IPS-15b (cell line): ENCODE measurements around the gene SEC14L3.
"Not testable (repeated sequence)": the region's sequence is repeated elsewhere in the genome, so short reads cannot be mapped to it uniquely, and the experiment has no call there.

Experiments used
- H3K27me3 ChIP-seq: one replicate; pipeline ENCODE4 v1.6.1; 2013; ENCODE audit warnings: low read length; ENCODE audit not compliant: control insufficient read depth, insufficient read depth
- H3K36me3 ChIP-seq: one replicate; pipeline ENCODE4 v1.6.1; 2013; ENCODE audit warnings: low read length; ENCODE audit not compliant: control insufficient read depth, insufficient read depth
- H3K4me1 ChIP-seq: one replicate; pipeline ENCODE4 v1.6.1; 2013; ENCODE audit warnings: mild to moderate bottlenecking, low read length; ENCODE audit not compliant: control insufficient read depth, insufficient read depth
- H3K4me3 ChIP-seq: one replicate; pipeline ENCODE4 v1.5.1; 2013; ENCODE audit warnings: low read depth, low read length
- H3K9ac ChIP-seq: one replicate; pipeline ENCODE4 v1.6.1; 2013; ENCODE audit warnings: low read depth, mild to moderate bottlenecking, low read length
- H3K9me3 ChIP-seq: one replicate; pipeline ENCODE4 v1.6.1; 2013; ENCODE audit warnings: mild to moderate bottlenecking, low read length; ENCODE audit not compliant: control insufficient read depth, insufficient read depth

SEC14L3 gene

GRCh38 chr22:30483169-30483568, 11.4 kb upstream of the SEC14L3 start:
- Histone ChIP-seq H3K36me3 (no peaks in the 10 kb centered on the region), H3K27me3 (no peaks in the 10 kb centered on the region), H3K9ac (no peak overlapping the region), H3K4me3 (no peak overlapping the region), H3K9me3 (no peaks in the 10 kb centered on the region), H3K4me1 (no peaks in the 10 kb centered on the region)

GRCh38 chr22:30481711-30482110, 9.9 kb upstream of the SEC14L3 start:
- no peak overlapping the region for H3K4me3 ChIP-seq
- no peaks in the 10 kb centered on the region for H3K27me3 ChIP-seq
- H3K9me3 ChIP-seq: no peaks in the 10 kb centered on the region
- no peaks in the 10 kb centered on the region for H3K4me1 ChIP-seq
- H3K36me3 ChIP-seq: no peaks in the 10 kb centered on the region
- no peak overlapping the region for H3K9ac ChIP-seq

- Histone ChIP-seq H3K4me1 (no peaks in the 10 kb centered on the region), H3K9ac (no peak overlapping the region), H3K27me3 (no peaks in the 10 kb centered on the region), H3K36me3 (no peaks in the 10 kb centered on the region), H3K4me3 (no peak overlapping the region), H3K9me3 (no peaks in the 10 kb centered on the region)
These were observed 8.2 kb upstream of the SEC14L3 start for GRCh38 chr22:30479981-30480380.

- H3K9me3 ChIP-seq: no peaks in the 10 kb centered on the region
- H3K4me3 ChIP-seq: no peak overlapping the region
- no peaks in the 10 kb centered on the region for H3K4me1 ChIP-seq
- no peak overlapping the region for H3K9ac ChIP-seq
- no peaks in the 10 kb centered on the region for H3K27me3 ChIP-seq
- no peaks in the 10 kb centered on the region for H3K36me3 ChIP-seq
These were observed 3.0 kb upstream of the SEC14L3 start for GRCh38 chr22:30474683-30475424.

GRCh38 chr22:30474121-30474520, 2.3 kb upstream of the SEC14L3 start:
- Histone ChIP-seq H3K27me3 (no peaks in the 10 kb centered on the region), H3K36me3 (no peaks in the 10 kb centered on the region), H3K4me1 (no peaks in the 10 kb centered on the region), H3K9ac (no peak overlapping the region), H3K4me3 (no peak overlapping the region), H3K9me3 (no peaks in the 10 kb centered on the region)

- no peak overlapping the region for H3K4me3 ChIP-seq
- no peaks in the 10 kb centered on the region for H3K36me3 ChIP-seq
- H3K9ac ChIP-seq: no peak overlapping the region
- H3K9me3 ChIP-seq: no peaks in the 10 kb centered on the region
- H3K27me3 ChIP-seq: no peaks in the 10 kb centered on the region
- no peaks in the 10 kb centered on the region for H3K4me1 ChIP-seq
These were observed 1.3 kb upstream of the SEC14L3 start for GRCh38 chr22:30472994-30473720.

- H3K27me3 ChIP-seq: no peaks in the 10 kb centered on the region
- H3K4me1 ChIP-seq: no peaks in the 10 kb centered on the region
- no peaks in the 10 kb centered on the region for H3K36me3 ChIP-seq
- no peak overlapping the region for H3K9ac ChIP-seq
- no peak overlapping the region for H3K4me3 ChIP-seq
- H3K9me3 ChIP-seq: no peaks in the 10 kb centered on the region
These were observed 1.2 kb downstream of the SEC14L3 start for GRCh38 chr22:30470655-30471054.

GRCh38 chr22:30469165-30469564, 2.7 kb downstream of the SEC14L3 start:
- H3K4me3 ChIP-seq: no peak overlapping the region
- no peaks in the 10 kb centered on the region for H3K36me3 ChIP-seq
- no peaks in the 10 kb centered on the region for H3K4me1 ChIP-seq
- H3K9me3 ChIP-seq: no peaks in the 10 kb centered on the region
- H3K9ac ChIP-seq: no peak overlapping the region
- peaks cover 6% of the 10 kb centered on the region for H3K27me3 ChIP-seq

- not testable (repeated sequence) for H3K4me1 ChIP-seq, H3K4me3 ChIP-seq, H3K27me3 ChIP-seq, H3K9me3 ChIP-seq, H3K36me3 ChIP-seq, H3K9ac ChIP-seq
These were observed 11.3 kb downstream of the SEC14L3 start for GRCh38 chr22:30460555-30460954.

- Histone ChIP-seq H3K4me1 (no peaks in the 10 kb centered on the region), H3K36me3 (no peaks in the 10 kb centered on the region), H3K4me3 (no peak overlapping the region), H3K9me3 (no peaks in the 10 kb centered on the region), H3K27me3 (peaks cover 6% of the 10 kb centered on the region), H3K9ac (no peak overlapping the region)
These were observed 11.7 kb downstream of the SEC14L3 start for GRCh38 chr22:30460147-30460546.

- no peaks in the 10 kb centered on the region for H3K9me3 ChIP-seq
- no peak overlapping the region for H3K4me3 ChIP-seq
- no peak overlapping the region for H3K9ac ChIP-seq
- H3K4me1 ChIP-seq: no peaks in the 10 kb centered on the region
- H3K27me3 ChIP-seq: no peaks in the 10 kb centered on the region
- H3K36me3 ChIP-seq: no peaks in the 10 kb centered on the region
These were observed 12.4 kb downstream of the SEC14L3 start for GRCh38 chr22:30459181-30460052.
